ENCODE measurements around the gene DBET. TPM values are rescaled to one million over a fixed set of nuclear protein-coding genes. Genes with fewer than 3 reads are reported as not detected.
"Not testable (repeated sequence)": the region's sequence is repeated elsewhere in the genome, so short reads cannot be mapped to it uniquely, and the experiment has no call there.

Gene DBET
- total RNA-seq, 3 donors from 2014 or later = not detected

- H3K4me1 ChIP-seq; H3K27ac ChIP-seq; H3K27me3 ChIP-seq; H3K9me3 ChIP-seq; H3K36me3 ChIP-seq; H3K4me3 ChIP-seq; intact Hi-C loops (cut with DNase I; ENCODE audit: low total_unique reads); DNase-seq (ENCODE audit: low spot score in 2 of 2): not testable (repeated sequence)
These were observed 37.2 kb downstream of the DBET start for GRCh38 chr4:190101525-190101924.

- intact Hi-C loops (cut with DNase I; ENCODE audit: low total_unique reads); H3K27me3 ChIP-seq; H3K4me3 ChIP-seq; H3K36me3 ChIP-seq; H3K27ac ChIP-seq; DNase-seq (ENCODE audit: low spot score in 2 of 2); H3K9me3 ChIP-seq; H3K4me1 ChIP-seq: not testable (repeated sequence)
These were observed 41.9 kb downstream of the DBET start for GRCh38 chr4:190106191-190106590.

- H3K4me1 ChIP-seq; H3K27ac ChIP-seq; H3K9me3 ChIP-seq; intact Hi-C loops (cut with DNase I; ENCODE audit: low total_unique reads); H3K4me3 ChIP-seq; H3K36me3 ChIP-seq; H3K27me3 ChIP-seq: not testable (repeated sequence)
- peak in 1 of 2 donors; percentile 16 for DNase-seq (ENCODE audit: low spot score in 2 of 2)
These were observed 42.5 kb downstream of the DBET start for GRCh38 chr4:190106611-190107480.

- intact Hi-C loops (cut with DNase I; ENCODE audit: low total_unique reads); H3K4me3 ChIP-seq; H3K36me3 ChIP-seq; H3K4me1 ChIP-seq; H3K27ac ChIP-seq; H3K9me3 ChIP-seq; H3K27me3 ChIP-seq: not testable (repeated sequence)
- DNase-seq (ENCODE audit: low spot score in 2 of 2) = peak in 1 of 2 donors; percentile 49
These were observed 43.6 kb downstream of the DBET start for GRCh38 chr4:190107766-190108485.

GRCh38 chr4:190108756-190109155 lies 44.5 kb downstream of the DBET start:
- H3K27me3 ChIP-seq; intact Hi-C loops (cut with DNase I; ENCODE audit: low total_unique reads); H3K4me1 ChIP-seq; H3K4me3 ChIP-seq; H3K9me3 ChIP-seq; H3K36me3 ChIP-seq; H3K27ac ChIP-seq: not testable (repeated sequence)
- DNase-seq (ENCODE audit: low spot score in 2 of 2) = peak; percentile 25 to 54

- H3K27ac ChIP-seq; H3K4me3 ChIP-seq; H3K36me3 ChIP-seq; H3K27me3 ChIP-seq; H3K9me3 ChIP-seq; intact Hi-C loops (cut with DNase I; ENCODE audit: low total_unique reads); H3K4me1 ChIP-seq: not testable (repeated sequence)
- DNase-seq (ENCODE audit: low spot score in 2 of 2) = peak in 1 of 2 donors; percentile 15
These were observed 45.2 kb downstream of the DBET start for GRCh38 chr4:190109390-190110011.

GRCh38 chr4:190110033-190110432 lies 45.7 kb downstream of the DBET start:
- H3K27ac ChIP-seq; H3K4me3 ChIP-seq; H3K36me3 ChIP-seq; intact Hi-C loops (cut with DNase I; ENCODE audit: low total_unique reads); H3K27me3 ChIP-seq; DNase-seq (ENCODE audit: low spot score in 2 of 2); H3K9me3 ChIP-seq; H3K4me1 ChIP-seq: not testable (repeated sequence)

GRCh38 chr4:190110570-190111295 lies 46.4 kb downstream of the DBET start:
- DNase-seq (ENCODE audit: low spot score in 2 of 2); intact Hi-C loops (cut with DNase I; ENCODE audit: low total_unique reads); H3K9me3 ChIP-seq; H3K36me3 ChIP-seq; H3K4me1 ChIP-seq; H3K27ac ChIP-seq; H3K27me3 ChIP-seq; H3K4me3 ChIP-seq: not testable (repeated sequence)

GRCh38 chr4:190112879-190113278 lies 48.6 kb downstream of the DBET start:
- H3K4me1 ChIP-seq; H3K36me3 ChIP-seq; intact Hi-C loops (cut with DNase I; ENCODE audit: low total_unique reads); H3K4me3 ChIP-seq; H3K9me3 ChIP-seq; H3K27ac ChIP-seq; H3K27me3 ChIP-seq: not testable (repeated sequence)
- peak in 1 of 2 donors; percentile 16 for DNase-seq (ENCODE audit: low spot score in 2 of 2)

GRCh38 chr4:190114991-190115390 lies 50.7 kb downstream of the DBET start:
- H3K36me3 ChIP-seq; intact Hi-C loops (cut with DNase I; ENCODE audit: low total_unique reads); H3K9me3 ChIP-seq; H3K4me1 ChIP-seq; H3K27ac ChIP-seq; H3K4me3 ChIP-seq; H3K27me3 ChIP-seq: not testable (repeated sequence)
- DNase-seq (ENCODE audit: low spot score in 2 of 2) = peak in 1 of 2 donors; percentile 16

Measured in breast epithelium (tissue), 4 donors.